ENCODE data around the gene ACTR1B.
"Not testable (repeated sequence)": the region's sequence is repeated elsewhere in the genome, so short reads cannot be mapped to it uniquely, and the experiment has no call there.

Gene ACTR1B

DNA sequence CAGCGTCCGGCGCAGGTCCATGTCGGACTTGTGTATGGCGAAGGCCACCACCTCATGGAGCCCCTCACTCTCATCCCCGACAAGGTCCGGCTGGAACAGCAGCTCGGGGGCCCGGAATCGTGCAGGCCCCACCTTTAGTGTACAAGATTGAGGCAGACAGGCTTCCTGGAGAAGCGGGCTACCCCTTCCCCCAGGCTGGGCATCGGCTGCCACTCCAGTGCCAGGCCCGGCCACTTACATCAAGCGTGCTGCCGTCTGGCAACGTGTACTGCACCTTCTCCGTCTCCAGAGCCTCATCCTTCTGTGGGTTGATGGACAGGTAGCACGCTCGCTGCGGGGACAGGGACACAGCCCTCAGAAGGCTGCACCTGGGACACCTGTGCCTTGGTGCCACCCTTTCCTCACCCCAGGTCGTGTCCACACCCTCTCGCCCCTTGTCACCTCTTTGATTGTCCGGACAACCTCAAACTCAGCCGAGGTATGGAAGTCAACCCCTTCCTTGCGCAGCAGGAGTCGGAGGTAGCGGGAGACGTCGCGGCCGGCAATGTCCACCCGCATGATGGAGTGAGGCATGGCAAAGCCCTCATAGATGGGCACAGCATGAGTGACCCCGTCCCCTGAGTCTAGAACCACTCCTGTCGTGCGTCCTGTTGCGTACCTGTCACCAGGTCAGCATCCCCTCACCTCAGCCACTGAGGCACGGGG lies 5.7 kb downstream of the ACTR1B start:
- DNase-seq = no peak

DNA sequence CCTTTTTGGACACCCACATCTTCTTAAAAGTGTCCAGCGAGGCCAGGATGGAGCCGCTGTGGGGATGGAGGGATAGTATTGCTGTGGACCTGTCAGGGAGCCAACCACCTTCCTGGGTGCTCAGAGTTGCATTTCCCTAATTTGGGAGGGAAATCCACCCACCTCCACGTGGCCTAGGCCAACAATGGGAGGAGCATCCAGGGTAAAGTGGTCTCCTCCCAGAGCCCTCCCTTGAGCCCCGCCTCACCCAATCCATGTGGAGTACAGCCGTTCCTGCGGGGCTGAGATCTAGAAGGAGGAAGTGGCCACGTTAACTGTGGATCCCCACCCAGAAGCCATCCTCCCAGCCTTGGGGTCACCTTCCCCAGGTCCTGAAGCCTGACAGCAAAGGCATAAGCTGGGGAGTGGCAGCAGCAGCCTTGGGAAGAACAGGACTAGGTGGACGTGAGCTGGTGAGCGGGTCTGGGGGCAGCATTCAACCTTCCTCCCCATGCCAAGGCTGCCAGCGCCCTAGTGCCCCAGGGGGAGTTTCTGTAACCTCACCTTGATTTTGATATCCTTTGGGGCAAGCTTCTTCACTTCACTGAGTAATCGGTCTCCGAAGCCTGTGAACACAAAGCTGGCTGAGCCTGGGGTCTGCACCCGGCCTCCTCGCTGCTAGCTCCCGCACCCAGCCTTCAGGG lies 6.8 kb downstream of the ACTR1B start:
- DNase-seq = no peak

DNA sequence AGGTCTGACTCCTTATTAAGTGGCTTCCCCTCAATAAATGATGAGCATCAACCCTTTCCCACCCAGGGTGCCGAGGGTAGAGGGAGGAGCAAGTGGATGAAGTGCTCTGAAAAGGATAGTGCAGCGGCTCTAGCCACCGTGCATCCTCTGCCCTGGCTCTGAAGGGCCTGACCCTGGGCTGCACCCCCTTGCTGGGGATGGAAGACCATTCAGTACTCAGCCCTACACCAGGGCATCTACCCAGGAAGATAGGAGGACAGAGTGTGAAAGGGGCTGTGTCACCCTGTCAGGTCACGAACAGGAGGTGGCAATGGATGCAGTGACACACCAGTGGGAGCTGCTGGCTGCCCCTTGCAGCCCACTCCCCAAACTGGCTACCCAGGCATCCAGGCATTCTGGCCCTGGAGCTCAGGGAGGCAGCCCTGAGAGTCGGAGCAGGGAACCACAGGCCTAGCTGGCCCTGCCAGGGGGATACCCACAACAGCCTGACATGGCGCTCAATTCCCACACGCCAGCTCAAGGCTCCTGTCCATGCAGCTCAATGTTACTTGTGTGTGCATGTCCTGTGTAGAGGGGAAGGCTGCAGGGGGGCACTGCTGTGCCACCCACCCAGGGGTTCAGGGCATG lies 7.6 kb downstream of the ACTR1B start:
- no peak for DNase-seq

DNA sequence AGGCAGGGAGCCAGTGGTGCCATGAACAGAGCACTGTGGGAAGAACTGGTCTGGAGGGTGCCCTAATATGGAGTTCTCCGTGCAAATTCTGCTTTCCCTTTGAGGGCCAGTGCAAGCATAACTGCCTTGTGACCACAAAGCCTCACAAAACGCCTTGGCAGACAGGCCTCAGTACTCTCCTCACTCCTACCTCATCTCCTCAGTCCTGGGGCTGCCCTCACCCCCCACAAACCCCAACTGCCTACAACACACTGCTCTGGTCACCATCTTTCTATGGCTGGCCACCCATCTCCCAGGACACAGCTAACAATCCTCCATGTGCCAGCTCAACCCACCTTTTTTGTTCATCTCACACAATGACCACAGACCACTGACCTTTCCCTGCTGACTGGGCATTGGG lies 9.1 kb downstream of the ACTR1B start:
- DNase-seq = no peak

DNA sequence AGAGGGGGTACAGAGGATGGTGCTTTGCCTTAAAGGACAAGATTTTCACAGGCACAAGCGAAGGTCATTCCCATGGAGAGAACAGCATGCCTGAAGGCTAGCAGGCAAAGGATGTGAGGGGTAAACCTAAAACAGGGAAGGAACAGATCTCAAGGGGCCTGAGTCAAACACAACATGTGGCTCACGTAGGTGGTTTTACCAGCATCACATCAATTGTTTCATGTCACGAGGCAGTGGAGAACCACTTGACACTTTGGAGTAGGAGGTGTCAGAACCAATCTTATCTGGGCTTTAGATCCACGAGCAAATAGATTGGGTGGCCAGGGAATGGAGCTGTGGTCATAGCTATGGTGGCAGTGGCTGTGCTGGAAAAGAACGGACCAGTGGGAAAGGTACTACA lies 9.5 kb downstream of the ACTR1B start:
- DNase-seq = no peak

DNA sequence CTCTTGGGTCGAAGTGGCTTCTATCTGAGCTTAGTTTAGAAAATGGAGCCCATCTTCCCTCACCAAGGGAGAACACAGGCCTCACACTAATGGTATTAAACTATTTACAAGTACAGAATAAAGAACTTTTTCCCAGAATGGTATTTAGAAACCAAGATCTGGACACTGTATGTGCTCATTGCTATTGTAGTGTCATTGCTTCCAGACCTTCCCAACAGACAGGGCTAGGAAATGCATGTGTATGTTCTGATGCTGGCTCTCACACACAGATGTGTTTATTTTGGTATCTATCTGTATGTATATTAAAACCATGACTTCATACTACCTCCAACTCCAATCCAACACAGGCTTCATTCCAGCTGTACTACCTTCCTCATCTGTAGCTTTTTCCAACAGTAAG lies 10.0 kb downstream of the ACTR1B start:
- DNase-seq = no peak

DNA sequence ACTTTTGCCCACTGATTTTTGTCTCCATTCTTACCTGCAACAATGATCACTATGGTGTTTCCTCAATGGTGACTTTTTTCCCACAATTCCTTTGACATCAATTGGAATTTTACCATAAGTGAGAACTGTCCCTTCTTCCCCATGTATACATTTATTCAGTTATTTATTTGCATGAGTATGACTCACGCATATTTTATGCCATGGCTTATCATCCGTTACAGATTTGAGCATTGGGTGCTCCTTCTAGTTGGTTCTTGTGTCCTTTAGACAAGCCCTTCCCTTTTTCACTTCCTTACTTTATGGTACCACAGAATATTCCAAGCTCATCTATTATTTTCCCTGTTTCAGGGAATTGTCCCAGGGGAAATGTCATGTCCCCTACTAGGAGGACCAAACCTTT lies 10.4 kb downstream of the ACTR1B start:
- no peak for DNase-seq

DNA sequence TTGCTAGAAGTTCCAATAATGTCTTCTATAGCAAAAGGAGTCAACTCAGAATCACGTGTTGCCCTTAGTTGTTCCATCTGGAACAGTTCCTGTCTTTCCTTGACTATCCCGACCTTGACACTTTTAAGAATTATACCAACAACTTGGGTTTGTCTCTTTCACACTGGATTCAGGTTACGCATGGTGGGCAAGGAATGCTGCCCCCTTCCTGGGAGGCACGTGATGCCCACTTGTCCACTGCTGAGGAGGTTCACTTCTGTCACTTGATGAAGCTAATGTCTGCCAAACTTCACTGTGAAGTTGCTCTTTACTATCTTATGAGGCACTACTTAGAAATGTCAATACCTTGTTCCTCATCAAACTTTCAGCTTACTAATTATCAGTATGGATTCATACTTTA lies 12.7 kb downstream of the ACTR1B start:
- no peak for DNase-seq

DNA sequence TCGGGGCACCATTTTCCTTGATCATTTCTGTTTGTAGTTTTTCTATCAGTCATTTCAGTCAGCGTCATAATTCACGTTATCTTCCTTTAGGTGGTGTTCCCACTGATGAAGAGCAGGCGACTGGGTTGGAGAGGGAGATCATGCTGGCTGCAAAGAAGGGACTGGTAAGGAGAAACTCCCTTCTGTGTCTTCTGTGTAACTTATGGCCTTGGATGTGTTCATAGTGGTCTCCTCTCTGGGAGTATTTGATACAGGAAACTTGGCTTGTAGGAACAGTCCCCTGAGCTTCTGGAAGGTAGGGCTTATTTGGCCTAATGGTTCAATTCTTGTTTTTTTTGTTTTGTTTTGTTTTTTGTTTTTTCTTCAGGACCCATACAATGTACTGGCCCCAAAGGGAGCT lies 16.9 kb downstream of the ACTR1B start:
- no peak for DNase-seq

DNA sequence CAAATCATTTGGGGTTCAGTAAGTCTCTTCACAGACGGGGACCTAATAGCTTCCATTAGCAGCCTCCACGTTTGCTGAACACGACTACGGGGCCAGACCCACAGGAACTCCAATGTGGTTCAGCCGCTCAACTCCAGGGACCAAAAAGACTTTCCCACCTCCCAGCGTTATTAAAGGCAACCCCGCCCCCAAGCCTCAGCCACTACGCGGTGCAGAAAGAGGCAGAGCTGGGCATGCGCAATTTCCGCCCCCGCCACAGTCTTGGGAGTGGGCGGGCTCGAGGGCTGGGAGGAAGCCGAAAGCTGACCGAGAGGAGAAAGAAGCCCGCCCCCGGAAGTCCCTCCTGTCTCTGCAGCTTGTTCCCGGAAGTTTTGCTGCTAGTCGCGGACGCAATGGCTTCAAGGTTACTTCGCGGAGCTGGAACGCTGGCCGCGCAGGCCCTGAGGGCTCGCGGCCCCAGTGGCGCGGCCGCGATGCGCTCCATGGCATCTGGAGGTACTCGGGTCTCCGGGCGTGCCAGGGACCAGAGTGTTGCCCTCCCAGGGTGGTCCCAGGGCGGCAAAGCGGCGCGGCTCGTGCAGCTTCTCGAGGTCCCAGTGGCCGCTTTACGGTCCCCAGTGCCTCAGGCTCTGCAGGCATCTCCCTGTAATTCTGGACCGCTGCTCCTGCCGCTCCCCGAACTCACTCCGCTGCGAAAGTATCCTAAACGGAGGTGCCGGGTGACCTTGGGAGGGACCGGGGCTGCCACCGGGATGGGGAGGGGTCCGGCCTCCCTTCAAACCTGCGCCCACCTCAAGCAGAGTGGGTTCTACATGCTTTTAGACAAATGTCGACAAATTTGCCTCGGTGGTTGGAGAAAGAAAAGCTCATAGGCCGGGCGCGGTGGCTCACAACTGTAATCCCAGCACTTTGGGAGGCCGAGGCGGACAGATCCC lies 17.9 kb downstream of the ACTR1B start, which contains the start of gene COX5B:
Gene COX5B, plus strand, starts transcription at position 368 of the 935 bp plus-strand sequence. Its CDS starts 25 bp downstream, at position 393.
- DNase-seq = peak; percentile 98

DNA sequence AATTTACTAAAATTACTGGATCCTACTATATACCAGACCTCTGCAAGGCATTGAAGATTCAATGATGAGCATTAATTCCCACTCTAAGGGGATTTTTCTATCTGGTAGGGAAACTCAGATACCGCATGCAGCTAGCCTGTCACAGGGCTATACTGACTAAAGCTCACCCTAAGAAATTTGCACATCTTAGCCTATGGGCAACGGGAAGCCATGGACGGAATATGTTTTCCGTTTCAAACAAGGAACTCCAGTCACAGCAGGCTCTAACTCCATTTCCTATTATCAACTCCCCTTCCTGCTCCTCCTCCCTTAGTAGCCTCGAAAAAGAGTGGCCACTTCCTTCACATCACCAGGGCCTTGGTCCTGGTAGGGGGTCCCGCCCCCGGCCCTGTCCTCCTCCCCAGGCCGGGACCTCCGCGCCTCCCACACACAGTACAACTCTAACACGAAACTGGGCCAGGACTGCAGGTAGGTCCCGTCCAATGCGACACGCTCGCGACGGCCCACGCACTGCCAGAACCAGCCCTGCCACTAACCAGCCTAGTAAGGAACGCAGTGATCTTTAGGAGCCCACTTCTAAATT lies 18.6 kb downstream of the ACTR1B start:
- peak; percentile 13 for DNase-seq

DNA sequence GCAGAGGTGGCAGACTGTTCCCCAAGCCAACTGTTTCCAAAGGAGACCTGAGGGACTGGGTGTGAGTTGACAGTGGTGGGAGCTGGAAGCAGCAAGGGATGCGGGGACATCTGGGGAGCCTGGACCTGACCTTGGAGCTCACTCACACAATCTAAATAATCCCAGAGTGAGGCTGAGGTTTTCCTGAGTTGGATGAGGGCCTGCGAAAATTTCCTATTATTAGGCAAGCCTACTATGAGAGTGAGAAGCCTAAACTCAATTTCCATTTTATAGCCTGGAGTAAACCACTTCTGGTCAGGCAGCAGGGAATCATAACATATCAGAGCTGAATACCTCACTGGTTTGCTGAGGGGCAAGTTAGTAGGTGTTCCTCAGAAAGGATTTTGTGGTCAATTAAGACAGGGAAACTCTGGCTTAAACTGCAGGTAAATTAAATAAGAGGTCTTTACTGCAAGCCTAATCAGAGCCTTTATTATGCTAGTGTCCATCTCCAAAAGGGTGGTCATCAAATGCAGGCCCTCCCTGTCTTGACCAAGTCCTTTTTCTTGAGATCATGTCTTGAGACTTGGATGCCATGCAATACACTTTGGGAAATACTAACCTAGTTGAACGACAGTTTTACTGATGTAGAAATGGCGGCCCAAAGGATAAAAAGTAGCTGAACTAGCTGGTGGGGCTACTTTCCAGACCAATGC lies 19.7 kb downstream of the ACTR1B start:
- DNase-seq = no peak

DNA sequence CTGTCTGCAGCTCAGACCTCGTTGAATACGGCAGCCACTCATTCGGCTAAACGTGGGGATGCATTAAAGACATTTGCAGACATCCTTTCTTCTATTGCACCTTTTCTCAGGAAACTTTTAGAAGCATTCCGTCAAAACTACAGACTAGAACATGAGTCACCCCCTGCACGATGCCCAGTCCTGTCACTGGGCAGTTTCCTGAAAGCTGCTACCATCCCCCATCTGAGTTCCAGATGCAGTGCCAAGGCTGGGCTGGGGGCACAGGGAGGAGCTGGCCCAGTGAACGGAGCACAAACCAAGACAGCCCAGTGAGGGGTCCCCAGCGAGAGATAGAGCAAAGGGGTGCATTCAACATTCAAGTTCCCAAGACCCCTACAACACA lies 37.8 kb downstream of the ACTR1B start:
- not testable (repeated sequence) for DNase-seq

DNA sequence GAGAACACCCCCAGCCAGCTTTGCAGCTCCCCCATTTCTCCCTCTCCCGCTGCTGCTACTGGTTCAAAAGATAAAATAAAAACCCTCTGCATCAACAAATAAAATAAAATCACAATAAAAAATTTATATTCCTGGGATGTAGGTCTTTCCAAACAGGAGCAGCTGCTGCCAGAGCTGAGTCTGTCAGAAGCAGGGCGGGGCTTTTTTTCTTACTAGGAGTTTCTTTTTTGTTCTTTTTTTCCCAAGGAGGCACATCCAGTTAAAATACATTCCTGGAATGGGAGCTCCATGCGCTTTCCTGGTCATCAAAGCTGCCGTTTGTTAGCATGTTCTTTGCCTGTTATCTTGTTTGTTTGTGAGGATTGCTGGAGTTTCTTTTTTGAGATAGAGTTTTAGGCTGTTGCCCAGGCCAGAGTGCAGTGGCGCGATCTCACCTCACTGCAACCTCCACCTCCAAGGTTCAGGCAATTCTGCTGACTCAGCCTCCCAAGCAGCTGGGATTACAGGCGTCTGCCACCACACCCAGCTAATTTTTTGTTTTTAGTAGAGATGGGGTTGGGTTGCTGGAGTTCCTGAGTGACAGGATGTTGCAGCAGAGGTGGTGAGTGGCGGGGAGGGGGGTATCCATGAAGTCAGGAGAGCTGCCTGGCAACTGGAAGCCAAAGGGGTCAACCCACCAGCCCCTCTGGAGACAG lies 38.3 kb downstream of the ACTR1B start:
- DNase-seq = not testable (repeated sequence)

DNA sequence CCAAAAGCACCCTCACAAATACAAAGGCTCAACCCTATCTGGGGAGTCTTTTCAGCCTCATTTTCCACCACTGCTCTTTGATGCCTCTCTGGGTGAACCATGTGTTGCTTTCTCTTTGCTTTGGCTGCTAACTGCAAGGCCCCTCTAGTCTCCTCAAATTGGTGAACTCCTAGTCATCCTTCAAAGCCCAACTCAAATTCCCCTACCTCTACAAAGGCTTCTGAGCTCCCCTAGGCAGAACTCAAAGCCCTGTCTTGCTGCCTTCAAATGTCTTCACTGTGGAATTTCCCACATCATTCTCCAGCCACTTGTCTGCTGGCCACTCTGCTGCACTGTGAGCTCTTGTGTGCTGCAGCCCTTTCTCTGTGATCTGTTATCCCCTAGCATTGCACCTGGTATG lies 40.9 kb downstream of the ACTR1B start:
- not testable (repeated sequence) for DNase-seq

DNA sequence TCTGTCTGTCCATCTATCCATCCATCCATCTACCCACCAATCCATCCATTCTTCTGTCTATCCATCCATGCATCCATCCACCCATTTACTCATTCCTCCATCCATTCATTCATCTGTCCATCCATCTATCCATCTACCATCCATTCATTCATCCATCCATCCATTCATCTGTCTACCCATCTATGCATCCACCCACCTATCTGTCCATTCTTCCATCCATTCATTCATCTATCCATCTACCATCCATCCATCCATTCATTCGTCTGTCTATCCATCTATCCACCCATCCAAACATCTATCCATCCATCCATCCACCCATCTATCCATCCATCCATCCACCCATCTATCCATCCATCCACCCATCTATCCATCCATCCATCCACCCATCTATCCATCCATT lies 43.4 kb downstream of the ACTR1B start:
- not testable (repeated sequence) for DNase-seq

DNA sequence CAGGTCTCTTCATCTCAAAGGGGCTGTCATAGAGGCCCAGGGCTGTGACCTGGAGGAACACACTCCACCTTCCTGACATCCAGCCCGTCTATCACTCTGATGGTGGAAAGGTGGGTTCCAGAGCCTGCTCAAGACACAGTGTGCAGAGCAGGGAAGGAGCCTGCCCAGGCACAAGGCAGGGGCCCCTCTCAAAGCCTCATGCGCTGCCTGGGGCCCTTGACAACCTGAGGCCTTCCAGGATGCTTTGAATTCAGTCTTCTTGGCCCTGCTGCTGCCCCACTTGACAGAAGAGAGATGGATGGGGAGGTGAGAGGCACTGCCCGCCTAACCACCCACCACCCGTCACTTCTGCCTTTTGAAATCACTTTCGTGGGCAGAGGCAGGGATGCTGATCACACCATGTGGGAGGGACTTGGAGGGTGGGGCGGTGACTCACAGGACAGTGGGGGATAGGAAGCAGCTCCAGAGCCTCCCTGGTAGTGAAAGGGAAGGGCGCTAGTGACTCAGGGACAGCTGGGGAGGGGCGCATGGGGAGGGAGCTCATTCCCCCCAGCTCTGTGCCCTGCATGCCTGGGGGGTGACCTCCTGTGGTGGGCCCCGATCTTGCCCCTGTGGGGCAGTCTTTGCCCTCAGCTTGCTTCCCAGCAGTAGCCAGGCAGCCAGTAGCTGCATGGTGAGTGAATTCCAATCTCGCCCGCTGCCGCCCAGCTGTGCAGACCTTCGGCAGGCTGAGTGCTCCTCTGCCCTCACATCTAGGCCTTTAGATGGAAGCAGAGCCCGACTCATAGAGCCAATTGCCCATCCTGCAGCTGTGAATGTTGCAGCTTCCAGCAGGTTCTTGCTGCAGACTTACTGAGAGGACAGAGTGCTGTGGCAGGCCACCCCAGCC lies 44.7 kb downstream of the ACTR1B start:
- peak; percentile 38 for DNase-seq

DNA sequence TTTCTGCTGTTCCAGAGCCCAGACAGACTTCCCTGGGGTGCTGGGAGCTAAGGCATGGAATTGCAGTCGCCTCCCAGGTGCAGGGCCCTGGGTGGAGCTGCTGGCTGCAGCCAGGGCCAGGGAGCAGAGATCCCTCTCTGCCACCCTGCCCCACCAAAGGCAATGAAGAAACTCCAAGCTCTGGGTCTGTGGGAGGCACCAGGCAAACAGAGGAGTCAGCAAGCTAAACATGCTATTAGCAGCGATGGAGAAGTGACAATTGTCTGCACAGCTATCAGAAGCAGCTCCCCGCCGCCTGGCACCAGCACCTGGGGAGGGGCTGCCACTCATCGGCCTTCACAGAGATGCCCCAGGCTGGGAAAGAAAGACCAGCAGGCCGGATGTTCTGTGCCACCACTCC lies 45.9 kb downstream of the ACTR1B start:
- DNase-seq = no peak

DNA sequence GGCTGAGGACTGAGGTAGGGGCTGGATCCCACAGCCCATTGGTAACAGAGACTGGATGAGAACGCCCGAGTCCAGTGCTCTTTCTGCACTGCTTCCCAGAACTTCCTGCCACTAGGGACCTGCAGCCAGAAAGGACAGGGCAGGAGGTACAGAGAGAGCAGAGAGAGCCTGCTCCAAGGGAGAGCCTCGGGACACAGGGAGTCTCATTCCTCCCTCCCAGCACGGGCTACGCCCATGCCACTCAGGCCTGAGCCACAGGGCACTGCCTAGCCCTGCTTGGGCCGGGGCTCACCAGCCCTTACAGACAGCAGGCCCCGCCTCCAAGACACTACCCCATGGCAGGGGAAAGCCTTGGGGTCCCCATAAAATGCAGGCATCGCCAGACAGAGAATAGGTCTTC lies 48.1 kb downstream of the ACTR1B start:
- not testable (repeated sequence) for DNase-seq

DNA sequence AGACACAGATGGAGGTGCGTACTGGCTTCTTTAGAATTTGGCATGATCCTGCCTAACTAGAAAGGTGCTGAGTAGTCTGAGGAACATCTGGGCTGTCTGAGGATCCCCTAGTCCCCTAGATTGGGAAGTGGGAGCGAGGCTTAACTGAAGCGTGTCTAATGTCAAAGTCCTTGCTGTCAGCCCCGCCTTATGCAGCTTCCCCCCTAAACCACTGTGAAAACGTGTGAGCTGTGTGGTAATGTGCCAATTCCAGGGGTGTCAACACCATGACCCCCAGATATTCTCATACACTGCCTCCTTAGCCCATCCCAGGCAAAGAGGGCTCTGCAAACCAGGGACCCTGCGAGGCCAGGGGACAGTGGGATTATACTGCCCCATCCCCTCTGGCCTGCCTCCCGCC lies 51.9 kb downstream of the ACTR1B start:
- not testable (repeated sequence) for DNase-seq
